Adrenal gland (tissue), 5 donors: ENCODE measurements around the gene ACSL4.

Source experiments
- POLR2A ChIP-seq, 2 donors: fragments of 450-650 bp; IDR thresholded peaks; one replicate each; pipeline ENCODE4 v1.6.1; 2017; ENCODE audit warnings: antibody characterized with exemption in 2 of 2, mild to moderate bottlenecking in 2 of 2, moderate library complexity in 1 of 2
- TF ChIP-seq, protein P1 (sequence below), 6 experiments: fragments of 450-650 bp in 4 of 6; fragments of 200-600 bp in 2 of 6; sonication (generic) in 1 of 6; IDR thresholded peaks; 1 replicate in 5 of 6; 2 replicates in 1 of 6; pipeline versions ENCODE4 v1.5.1 to v1.8.0; 2016 to 2021; ENCODE audit warnings: antibody characterized with exemption in 6 of 6, mild to moderate bottlenecking in 2 of 6, moderate library complexity in 1 of 6
- donor health status: DM: no; HTN: no; CAD: no.

DNA sequence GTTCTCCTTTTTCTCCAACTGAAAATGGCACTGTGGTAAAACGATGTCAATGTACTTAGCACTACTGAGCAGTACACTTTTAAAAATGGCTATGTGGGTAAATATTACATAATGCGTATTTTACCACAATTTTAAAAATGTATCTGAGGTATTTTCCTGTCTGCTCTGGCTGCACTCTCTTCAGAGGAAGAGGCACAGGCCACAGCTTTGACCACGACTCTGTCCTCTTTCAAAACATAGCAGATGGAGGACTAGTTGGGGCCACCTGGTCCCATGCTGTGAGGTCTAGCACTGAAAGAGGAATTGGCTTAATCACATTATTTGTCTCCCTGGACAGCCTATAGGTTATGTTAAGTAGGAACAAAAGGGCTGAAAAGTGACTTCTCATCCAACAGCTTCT lies 113.3 kb downstream of the ACSL4 start:
- TF ChIP-seq, protein P1, sequence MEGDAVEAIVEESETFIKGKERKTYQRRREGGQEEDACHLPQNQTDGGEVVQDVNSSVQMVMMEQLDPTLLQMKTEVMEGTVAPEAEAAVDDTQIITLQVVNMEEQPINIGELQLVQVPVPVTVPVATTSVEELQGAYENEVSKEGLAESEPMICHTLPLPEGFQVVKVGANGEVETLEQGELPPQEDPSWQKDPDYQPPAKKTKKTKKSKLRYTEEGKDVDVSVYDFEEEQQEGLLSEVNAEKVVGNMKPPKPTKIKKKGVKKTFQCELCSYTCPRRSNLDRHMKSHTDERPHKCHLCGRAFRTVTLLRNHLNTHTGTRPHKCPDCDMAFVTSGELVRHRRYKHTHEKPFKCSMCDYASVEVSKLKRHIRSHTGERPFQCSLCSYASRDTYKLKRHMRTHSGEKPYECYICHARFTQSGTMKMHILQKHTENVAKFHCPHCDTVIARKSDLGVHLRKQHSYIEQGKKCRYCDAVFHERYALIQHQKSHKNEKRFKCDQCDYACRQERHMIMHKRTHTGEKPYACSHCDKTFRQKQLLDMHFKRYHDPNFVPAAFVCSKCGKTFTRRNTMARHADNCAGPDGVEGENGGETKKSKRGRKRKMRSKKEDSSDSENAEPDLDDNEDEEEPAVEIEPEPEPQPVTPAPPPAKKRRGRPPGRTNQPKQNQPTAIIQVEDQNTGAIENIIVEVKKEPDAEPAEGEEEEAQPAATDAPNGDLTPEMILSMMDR (IDR thresholded peaks at IDR 0.05): no peak
- TF ChIP-seq POLR2A (IDR thresholded peaks at IDR 0.05): no peak
